ENCODE measurements around the gene SRP14. TPM values are rescaled to one million over a fixed set of nuclear protein-coding genes. Genes with fewer than 3 reads are reported as not detected.

The SRP14 gene
- total RNA-seq, 1 experiment from 2014 or later, result 274 TPM

GRCh38 chr15:40008061-40008765 is 30.8 kb downstream of the SRP14 start:
- Histone ChIP-seq H3K4me1 (ENCODE audit: insufficient read depth, low read length, poor library complexity, severe bottlenecking) (no peaks in the 10 kb centered on the region), H3K9me3 (ENCODE audit: low read depth, low read length, poor library complexity, severe bottlenecking) (no peaks in the 10 kb centered on the region), H3K36me3 (ENCODE audit: insufficient read depth, low read length, poor library complexity, severe bottlenecking) (peaks cover 42% of the 10 kb centered on the region), H3K4me3 (ENCODE audit: low read depth, low read length, poor library complexity, severe bottlenecking) (no peak overlapping the region), H3K27me3 (replicated peaks; ENCODE audit: insufficient read depth, low read depth, low read length, poor library complexity) (no peaks in the 10 kb centered on the region), H3K27ac (ENCODE audit: low read depth, low read length, poor library complexity, severe bottlenecking) (no peak overlapping the region)
- intact Hi-C loops (cut with micrococcal nuclease; ENCODE audit: unreplicated experiment), result no loop called here
- DNase-seq (ENCODE audit: low spot score), result no peak
- no TSS peak for BruUV-seq (replicated peaks)
- TF ChIP-seq CTCF (conservative IDR thresholded peaks at IDR 0.05; ENCODE audit: low read depth, low read length) (no peak), EZH2 (IDR thresholded peaks at IDR 0.05; ENCODE audit: borderline replicate concordance, low read depth, low read length, poor library complexity, severe bottlenecking) (no peak)
- ChIA-PET POLR2A (ENCODE audit: low non-redundant PET) (no interaction called here), CTCF (no interaction called here)

- H3K9me3 ChIP-seq (ENCODE audit: low read depth, low read length, poor library complexity, severe bottlenecking), result no peaks in the 10 kb centered on the region
Measured at GRCh38 chr15:40006646-40007045, 32.3 kb downstream of the SRP14 start.

GRCh38 chr15:40006003-40006402 is 33.0 kb downstream of the SRP14 start:
- BruUV-seq (replicated peaks), result no TSS peak
- ChIA-PET POLR2A (ENCODE audit: low non-redundant PET) (no interaction called here), CTCF (no interaction called here)
- no peak overlapping the region for H3K27ac ChIP-seq (ENCODE audit: low read depth, low read length, poor library complexity, severe bottlenecking)
- no peaks in the 10 kb centered on the region for H3K27me3 ChIP-seq (replicated peaks; ENCODE audit: insufficient read depth, low read depth, low read length, poor library complexity)
- peaks cover 32% of the 10 kb centered on the region for H3K36me3 ChIP-seq (ENCODE audit: insufficient read depth, low read length, poor library complexity, severe bottlenecking)
- no peak overlapping the region for H3K4me3 ChIP-seq (ENCODE audit: low read depth, low read length, poor library complexity, severe bottlenecking)
- no peaks in the 10 kb centered on the region for H3K4me1 ChIP-seq (ENCODE audit: insufficient read depth, low read length, poor library complexity, severe bottlenecking)
- no peaks in the 10 kb centered on the region for H3K9me3 ChIP-seq (ENCODE audit: low read depth, low read length, poor library complexity, severe bottlenecking)
- no peak for DNase-seq (ENCODE audit: low spot score)
- TF ChIP-seq CTCF (conservative IDR thresholded peaks at IDR 0.05; ENCODE audit: low read depth, low read length), result no peak
- TF ChIP-seq EZH2 (IDR thresholded peaks at IDR 0.05; ENCODE audit: borderline replicate concordance, low read depth, low read length, poor library complexity, severe bottlenecking), result no peak
- intact Hi-C loops (cut with micrococcal nuclease; ENCODE audit: unreplicated experiment), result no loop called here

More at GRCh38 chr15:40006646-40007045, 32.3 kb downstream of the SRP14 start:
- no peak overlapping the region for H3K4me3 ChIP-seq (ENCODE audit: low read depth, low read length, poor library complexity, severe bottlenecking)
- intact Hi-C loops (cut with micrococcal nuclease; ENCODE audit: unreplicated experiment), result no loop called here
- BruUV-seq (replicated peaks), result no TSS peak
- no peak for DNase-seq (ENCODE audit: low spot score)
- peaks cover 34% of the 10 kb centered on the region for H3K36me3 ChIP-seq (ENCODE audit: insufficient read depth, low read length, poor library complexity, severe bottlenecking)
- H3K27ac ChIP-seq (ENCODE audit: low read depth, low read length, poor library complexity, severe bottlenecking), result no peak overlapping the region
- H3K4me1 ChIP-seq (ENCODE audit: insufficient read depth, low read length, poor library complexity, severe bottlenecking), result no peaks in the 10 kb centered on the region
- POLR2A ChIA-PET (ENCODE audit: low non-redundant PET), result no interaction called here
- CTCF ChIA-PET, result no interaction called here
- no peaks in the 10 kb centered on the region for H3K27me3 ChIP-seq (replicated peaks; ENCODE audit: insufficient read depth, low read depth, low read length, poor library complexity)
- TF ChIP-seq CTCF (conservative IDR thresholded peaks at IDR 0.05; ENCODE audit: low read depth, low read length) (no peak), EZH2 (IDR thresholded peaks at IDR 0.05; ENCODE audit: borderline replicate concordance, low read depth, low read length, poor library complexity, severe bottlenecking) (no peak)

Measured in A673 (cell line).